HG02759 (cell line): ENCODE results near the gene CCDC15.
"Not testable (repeated sequence)": the region's sequence is repeated elsewhere in the genome, so short reads cannot be mapped to it uniquely, and the experiment has no call there.

Experiments
- ATAC-seq: cut with Tn5 transposase; IDR thresholded peaks from one replicate; pipeline ENCODE4 v1.9.1; 2021; ENCODE audit warnings: mild to moderate bottlenecking, moderate library complexity; ENCODE audit not compliant: unreplicated experiment

The CCDC15 gene

GRCh38 chr11:124984512-124984854 lies 30.5 kb downstream of the CCDC15 start:
- ATAC-seq = no peak

GRCh38 chr11:124987096-124987495 lies 33.1 kb downstream of the CCDC15 start:
- ATAC-seq = no peak

- no peak for ATAC-seq
These were observed 34.1 kb downstream of the CCDC15 start for GRCh38 chr11:124988063-124988462.

GRCh38 chr11:125001079-125001778 lies 47.2 kb downstream of the CCDC15 start:
- ATAC-seq = no peak

- no peak for ATAC-seq
These were observed 47.8 kb downstream of the CCDC15 start for GRCh38 chr11:125001849-125002248.

GRCh38 chr11:125005491-125005890 lies 51.5 kb downstream of the CCDC15 start:
- ATAC-seq = no peak

- no peak for ATAC-seq
These were observed 62.4 kb downstream of the CCDC15 start for GRCh38 chr11:125016413-125016812.

GRCh38 chr11:125020342-125020741 lies 66.3 kb downstream of the CCDC15 start:
- no peak for ATAC-seq

- ATAC-seq = no peak
These were observed 68.5 kb downstream of the CCDC15 start for GRCh38 chr11:125022551-125022950.

- ATAC-seq = no peak
These were observed 72.0 kb downstream of the CCDC15 start for GRCh38 chr11:125025968-125026367.

- ATAC-seq = not testable (repeated sequence)
These were observed 75.4 kb downstream of the CCDC15 start for GRCh38 chr11:125029431-125029830.

GRCh38 chr11:125036933-125037332 lies 82.9 kb downstream of the CCDC15 start:
- no peak for ATAC-seq

GRCh38 chr11:125049164-125049792 lies 95.3 kb downstream of the CCDC15 start:
- no peak for ATAC-seq

- no peak for ATAC-seq
These were observed 98.0 kb downstream of the CCDC15 start for GRCh38 chr11:125052047-125052446.

GRCh38 chr11:125053167-125053566 lies 99.2 kb downstream of the CCDC15 start:
- ATAC-seq = no peak

- no peak for ATAC-seq
These were observed 101.2 kb downstream of the CCDC15 start for GRCh38 chr11:125055107-125055715.

GRCh38 chr11:125056111-125056510 lies 102.1 kb downstream of the CCDC15 start:
- ATAC-seq = not testable (repeated sequence)

GRCh38 chr11:125056931-125057692 lies 103.1 kb downstream of the CCDC15 start:
- no peak for ATAC-seq

- ATAC-seq = no peak
These were observed 103.7 kb downstream of the CCDC15 start for GRCh38 chr11:125057693-125058016.

GRCh38 chr11:125061281-125061680 lies 107.3 kb downstream of the CCDC15 start:
- no peak for ATAC-seq

- ATAC-seq = no peak
These were observed 108.4 kb downstream of the CCDC15 start for GRCh38 chr11:125062218-125062930.
